Mucosa of gallbladder (tissue), 1 donor: ENCODE measurements around the gene TMUB1. TPM values are rescaled to one million over a fixed set of nuclear protein-coding genes. Genes with fewer than 3 reads are reported as not detected.

Source experiments
- DNase-seq: peaks from one replicate; pipeline ENCODE4 v3.0.0-alpha.2; 2020; ENCODE audit warnings: low spot score
- total RNA-seq: library from RNA; stranded (reverse); gene quantifications from one replicate; pipeline ENCODE4 v1.2.1, GENCODE V29; 2021
- donor health status: DM: no; HTN: no; CAD: no.

Gene TMUB1
- total RNA-seq, 1 donor from 2014 or later, result 69.1 TPM

DNA sequence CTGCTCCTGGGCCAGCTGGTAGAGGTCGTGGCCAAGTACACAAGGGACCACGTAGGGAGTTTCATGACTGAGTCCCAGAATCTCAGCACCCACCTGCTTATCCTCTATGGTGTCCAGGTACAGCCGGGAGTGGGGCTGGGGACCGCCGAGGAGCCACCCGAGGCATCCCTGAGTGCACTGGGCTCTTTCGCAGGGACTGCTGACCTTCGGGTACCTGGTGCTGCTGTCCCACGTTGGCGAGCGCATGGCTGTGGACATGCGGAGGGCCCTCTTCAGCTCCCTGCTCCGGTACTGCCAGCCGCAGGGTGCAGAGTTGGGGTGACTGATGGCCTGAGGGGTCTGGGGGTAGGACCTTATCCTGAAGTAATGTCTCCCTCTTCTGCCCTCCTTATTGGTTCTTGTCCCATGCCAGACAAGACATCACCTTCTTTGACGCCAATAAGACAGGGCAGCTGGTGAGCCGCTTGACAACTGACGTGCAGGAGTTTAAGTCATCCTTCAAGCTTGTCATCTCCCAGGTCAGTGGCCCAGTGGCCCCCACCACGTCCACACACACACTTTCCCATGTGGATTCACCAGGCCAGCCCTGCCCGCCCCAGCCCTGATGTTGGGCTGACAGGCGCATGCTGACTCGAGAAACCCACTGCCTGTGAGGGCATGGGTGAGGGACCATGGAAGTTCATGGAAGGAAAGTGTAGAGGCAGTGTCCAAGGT lies 48.8 kb downstream of the TMUB1 start:
- DNase-seq, result no peak

DNA sequence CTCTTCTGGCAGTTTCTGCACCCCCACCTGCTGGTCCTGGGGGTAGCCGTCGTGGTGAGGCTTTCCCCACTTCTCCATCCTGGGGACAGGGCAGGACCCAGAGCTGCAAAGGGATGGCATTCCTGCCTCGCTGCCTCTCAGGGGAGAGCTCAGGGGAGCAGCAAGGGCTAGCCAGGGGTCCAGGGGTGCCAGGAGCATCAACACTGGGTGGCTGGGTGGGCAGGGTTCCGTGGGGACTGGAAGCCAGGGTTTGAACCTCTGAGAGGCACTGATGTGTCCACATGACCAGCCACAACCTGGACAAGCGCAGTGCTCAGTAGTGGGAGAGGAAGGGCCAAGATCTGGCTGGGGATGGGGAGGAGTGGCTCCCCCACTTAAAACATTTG lies 49.4 kb downstream of the TMUB1 start:
- no peak for DNase-seq

DNA sequence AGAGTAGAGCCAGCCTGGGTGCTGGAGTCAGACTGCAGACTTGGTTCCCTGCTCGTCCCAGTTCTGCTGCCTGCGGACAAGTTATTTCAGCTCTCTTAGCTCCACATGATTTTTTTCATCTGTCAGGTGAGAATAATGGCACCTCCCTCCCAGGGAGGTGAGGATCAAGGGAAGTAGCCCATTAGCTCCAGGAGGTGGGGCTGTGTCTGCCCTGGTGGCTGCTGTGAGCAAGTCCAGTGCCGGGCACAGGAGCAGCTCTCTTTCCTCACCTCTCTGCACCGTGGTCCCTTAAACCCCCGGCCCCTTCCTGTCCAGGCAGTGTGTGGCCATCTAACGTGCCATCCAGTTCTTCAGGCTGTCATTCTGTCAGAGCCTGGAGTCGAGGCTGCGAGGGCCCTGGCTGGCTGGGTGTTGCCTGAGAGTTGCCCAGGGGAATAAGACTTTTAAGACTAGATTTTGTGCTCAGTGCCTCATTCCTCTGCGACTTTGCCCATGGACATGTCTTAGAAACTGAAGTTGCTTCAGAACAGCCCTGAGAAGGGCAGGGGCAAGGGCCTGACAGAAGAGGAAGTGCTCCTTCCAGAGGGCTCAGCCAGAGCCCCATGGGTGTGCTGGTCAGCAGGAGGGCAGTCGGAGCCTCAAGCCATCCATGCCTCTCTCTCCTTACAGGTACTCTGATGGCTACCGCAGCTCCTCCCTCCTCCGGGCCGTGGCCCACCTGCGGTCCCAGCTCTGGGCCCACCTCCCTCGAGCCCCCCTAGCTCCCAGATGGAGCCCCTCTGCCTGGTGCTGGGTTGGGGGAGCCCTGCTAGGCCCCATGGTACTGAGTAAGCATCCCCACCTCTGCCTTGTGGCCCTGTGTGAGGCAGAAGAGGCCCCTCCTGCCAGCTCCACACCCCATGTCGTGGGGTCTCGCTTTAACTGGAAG lies 50.1 kb downstream of the TMUB1 start:
- no peak for DNase-seq

Other genes starting within 250 kb of the TMUB1 start
- gene AOC1, start 231.0 kb downstream of the TMUB1 start, total RNA-seq, result 8.4 TPM
- 49.4 TPM for gene KCNH2, start 105.2 kb downstream of the TMUB1 start, total RNA-seq
- gene NOS3, start 92.5 kb downstream of the TMUB1 start, total RNA-seq, result 12.6 TPM
- 1.2 TPM for gene ATG9B, start 59.0 kb downstream of the TMUB1 start, total RNA-seq
- gene ABCB8, start 55.0 kb downstream of the TMUB1 start, total RNA-seq, result 43.9 TPM
- 4.4 TPM for gene ASIC3, start 35.0 kb downstream of the TMUB1 start, total RNA-seq
- gene CDK5, start 25.6 kb downstream of the TMUB1 start, total RNA-seq, result 15.9 TPM
- gene SLC4A2, start 23.9 kb downstream of the TMUB1 start, total RNA-seq, result 193 TPM
- gene FASTK, start 2.7 kb downstream of the TMUB1 start, total RNA-seq, result 121 TPM
- gene AGAP3, start 3.0 kb upstream of the TMUB1 start, total RNA-seq, result 98.4 TPM
- gene GBX1, start 84.2 kb upstream of the TMUB1 start, total RNA-seq, result not detected
- gene ASB10, start 103.8 kb upstream of the TMUB1 start, total RNA-seq, result not detected
- not detected for gene H2BK1, start 127.0 kb upstream of the TMUB1 start, total RNA-seq
- 25.3 TPM for gene ABCF2, start 143.7 kb upstream of the TMUB1 start, total RNA-seq
- 52.3 TPM for gene CHPF2, start 149.0 kb upstream of the TMUB1 start, total RNA-seq
- gene SMARCD3, start 165.2 kb upstream of the TMUB1 start, total RNA-seq, result 56.3 TPM